Adrenal gland (tissue), 5 donors: ENCODE measurements around the gene TP53RK.

Source experiments
- CTCF ChIP-seq, 6 experiments: fragments of 450-650 bp in 4 of 6; fragments of 200-600 bp in 2 of 6; sonication (generic) in 1 of 6; IDR thresholded peaks; 1 replicate in 5 of 6; 2 replicates in 1 of 6; pipeline versions ENCODE4 v1.5.1 to v1.8.0; 2016 to 2021; ENCODE audit warnings: antibody characterized with exemption in 6 of 6, mild to moderate bottlenecking in 2 of 6, moderate library complexity in 1 of 6
- POLR2A ChIP-seq, 2 donors: fragments of 450-650 bp; IDR thresholded peaks; one replicate each; pipeline ENCODE4 v1.6.1; 2017; ENCODE audit warnings: antibody characterized with exemption in 2 of 2, mild to moderate bottlenecking in 2 of 2, moderate library complexity in 1 of 2
- donor health status: DM: no; HTN: no; CAD: no.

GRCh38 chr20:46701556-46701955, 12.3 kb upstream of the TP53RK start:
- TF ChIP-seq CTCF (IDR thresholded peaks at IDR 0.05) (no peak), POLR2A (IDR thresholded peaks at IDR 0.05) (no peak)
